ENCODE results near the gene MTG2. TPM values are rescaled to one million over a fixed set of nuclear protein-coding genes. Genes with fewer than 3 reads are reported as not detected.

MTG2 gene
- total RNA-seq, 1 donor from 2014 or later, result 25.2 TPM

DNA sequence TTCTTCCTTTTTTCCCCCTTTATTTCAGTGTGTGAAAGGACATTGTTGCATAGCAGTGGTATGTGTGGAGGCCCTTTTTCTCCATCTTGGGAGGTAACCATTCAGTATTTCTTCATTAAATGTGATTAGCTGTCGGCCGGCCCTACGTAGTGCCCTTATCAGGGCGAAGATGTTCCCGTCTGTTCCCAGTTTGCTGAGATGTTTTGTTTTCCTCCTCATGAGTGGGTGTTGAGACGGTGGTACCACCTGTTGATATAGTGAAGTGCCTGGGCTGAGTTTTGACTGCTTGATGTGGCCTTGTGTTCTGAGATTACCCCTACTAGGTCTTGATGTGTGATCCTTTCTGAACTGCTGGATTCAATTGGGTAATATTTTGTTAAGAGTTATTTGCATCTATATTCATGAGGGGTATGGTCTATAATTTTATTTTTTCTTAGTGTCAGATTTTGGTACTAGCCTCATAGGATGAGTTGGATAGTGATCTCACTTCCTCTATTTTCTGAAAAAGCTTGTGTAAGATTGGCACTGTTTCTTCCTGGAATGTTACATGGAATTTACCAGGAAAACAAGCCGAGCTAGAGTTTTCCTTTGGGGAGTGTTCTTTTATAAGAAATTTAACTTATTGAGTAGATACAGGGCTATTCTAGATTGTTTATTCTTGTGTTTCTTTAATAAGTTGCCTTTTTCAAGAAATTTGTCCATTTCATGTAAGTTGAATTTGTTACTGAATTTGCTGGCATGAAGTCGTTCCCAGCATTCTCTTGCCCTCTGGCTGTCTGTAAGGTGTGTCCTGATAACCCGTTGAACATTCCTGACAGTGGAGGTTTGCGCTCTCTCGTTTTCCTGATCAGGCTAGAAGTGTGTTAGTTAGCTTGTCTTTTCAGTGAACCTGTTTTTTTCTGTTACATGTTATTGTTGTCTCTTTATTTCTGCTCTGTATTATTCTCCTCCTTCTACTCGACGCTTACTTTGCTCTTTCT is 4.3 kb downstream of the MTG2 start:
- DNase-seq (ENCODE audit: low read depth), result no peak

DNA sequence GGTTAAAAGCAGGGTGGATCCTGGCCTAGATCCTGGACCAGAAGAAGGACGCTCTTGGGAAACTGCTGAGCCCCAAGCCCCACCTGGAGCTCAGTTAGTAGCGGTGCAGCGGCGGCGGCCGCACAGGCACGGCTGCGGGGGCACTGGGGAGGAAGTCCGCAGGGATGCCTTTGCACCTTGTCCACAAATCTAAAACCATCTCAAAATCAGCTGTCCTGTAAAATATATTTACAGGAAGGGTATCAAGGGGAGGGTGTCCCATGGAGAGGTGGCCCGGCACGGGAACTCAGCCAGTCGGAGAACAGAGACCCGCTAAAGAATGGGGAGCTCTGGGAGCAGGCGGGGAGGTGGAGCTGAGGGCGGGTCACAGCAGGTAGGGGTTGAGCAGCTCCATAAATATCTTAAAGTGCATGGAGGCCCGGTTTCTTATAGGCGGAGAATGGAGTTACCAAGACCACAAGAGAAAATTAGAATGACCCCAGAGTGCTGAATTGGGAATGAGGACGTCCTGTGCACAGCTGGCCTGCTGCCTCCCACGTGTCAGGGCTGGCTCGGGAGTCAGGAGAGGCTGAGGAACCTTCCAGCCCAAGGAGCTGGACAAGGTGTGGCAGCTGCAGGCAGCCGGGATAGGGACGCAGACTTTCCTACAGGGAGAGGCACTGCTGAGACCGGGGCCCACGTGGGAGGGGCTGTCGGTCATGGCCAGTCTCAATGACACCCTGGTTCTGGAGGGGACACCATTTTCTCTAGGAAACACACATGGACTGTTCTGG is 8.0 kb downstream of the MTG2 start:
- DNase-seq (ENCODE audit: low read depth), result no peak

DNA sequence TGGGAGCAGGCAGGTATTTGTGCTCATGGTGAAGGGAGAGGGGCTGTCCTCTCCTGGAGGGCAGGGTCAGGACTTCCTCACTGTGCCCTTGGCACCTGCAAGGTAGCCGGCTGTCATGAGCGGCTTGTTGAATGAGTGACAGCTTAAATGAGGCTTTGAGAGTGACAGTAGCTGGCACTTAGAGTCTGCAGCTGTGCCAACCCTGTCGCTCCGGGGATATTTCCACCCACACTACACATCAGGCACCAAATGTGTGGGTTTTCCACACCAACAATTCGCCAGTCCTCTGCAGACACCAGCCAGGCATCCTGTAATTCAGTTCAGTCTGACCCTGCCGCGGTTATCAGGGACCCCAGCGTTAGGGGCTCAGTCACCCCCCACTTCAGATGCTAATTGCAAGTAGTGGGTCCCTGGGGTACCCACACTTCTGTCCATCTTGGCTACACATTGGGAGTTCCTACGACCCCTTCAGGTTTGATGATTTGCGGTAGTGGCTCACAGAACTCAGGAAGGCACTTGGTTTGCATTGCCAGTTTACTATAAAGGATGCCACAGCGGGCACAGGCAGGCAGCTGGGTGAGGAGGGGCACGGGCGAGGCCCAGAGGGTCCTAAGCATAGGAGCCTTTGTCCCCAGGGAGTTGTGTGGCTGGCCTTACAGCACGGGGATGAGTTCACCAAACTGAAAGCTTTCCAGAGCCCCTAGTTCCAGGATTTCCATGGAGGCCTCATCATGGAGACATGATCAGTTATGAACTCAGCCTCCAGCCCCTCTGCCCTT is 9.1 kb downstream of the MTG2 start:
- no peak for DNase-seq (ENCODE audit: low read depth)

DNA sequence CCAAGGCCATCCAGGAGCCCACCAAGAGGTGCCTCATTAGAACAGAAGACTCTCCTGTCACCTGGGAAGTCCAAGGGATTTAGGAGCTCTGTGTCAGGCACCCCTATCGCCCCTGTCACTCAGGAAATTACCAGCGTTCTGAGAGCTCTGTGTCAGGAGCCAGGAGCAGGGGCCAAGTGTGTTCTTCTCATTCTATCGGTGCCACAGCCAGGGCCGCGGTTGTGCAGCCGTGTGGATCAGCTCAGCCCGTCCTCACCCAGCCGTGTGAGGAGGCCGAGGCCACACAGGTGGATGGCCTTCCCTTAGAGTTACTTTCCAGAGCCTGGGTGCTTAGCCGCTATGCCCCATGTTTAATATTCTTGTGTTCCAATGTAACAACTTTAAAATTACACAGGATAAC is 9.8 kb downstream of the MTG2 start:
- no peak for DNase-seq (ENCODE audit: low read depth)

DNA sequence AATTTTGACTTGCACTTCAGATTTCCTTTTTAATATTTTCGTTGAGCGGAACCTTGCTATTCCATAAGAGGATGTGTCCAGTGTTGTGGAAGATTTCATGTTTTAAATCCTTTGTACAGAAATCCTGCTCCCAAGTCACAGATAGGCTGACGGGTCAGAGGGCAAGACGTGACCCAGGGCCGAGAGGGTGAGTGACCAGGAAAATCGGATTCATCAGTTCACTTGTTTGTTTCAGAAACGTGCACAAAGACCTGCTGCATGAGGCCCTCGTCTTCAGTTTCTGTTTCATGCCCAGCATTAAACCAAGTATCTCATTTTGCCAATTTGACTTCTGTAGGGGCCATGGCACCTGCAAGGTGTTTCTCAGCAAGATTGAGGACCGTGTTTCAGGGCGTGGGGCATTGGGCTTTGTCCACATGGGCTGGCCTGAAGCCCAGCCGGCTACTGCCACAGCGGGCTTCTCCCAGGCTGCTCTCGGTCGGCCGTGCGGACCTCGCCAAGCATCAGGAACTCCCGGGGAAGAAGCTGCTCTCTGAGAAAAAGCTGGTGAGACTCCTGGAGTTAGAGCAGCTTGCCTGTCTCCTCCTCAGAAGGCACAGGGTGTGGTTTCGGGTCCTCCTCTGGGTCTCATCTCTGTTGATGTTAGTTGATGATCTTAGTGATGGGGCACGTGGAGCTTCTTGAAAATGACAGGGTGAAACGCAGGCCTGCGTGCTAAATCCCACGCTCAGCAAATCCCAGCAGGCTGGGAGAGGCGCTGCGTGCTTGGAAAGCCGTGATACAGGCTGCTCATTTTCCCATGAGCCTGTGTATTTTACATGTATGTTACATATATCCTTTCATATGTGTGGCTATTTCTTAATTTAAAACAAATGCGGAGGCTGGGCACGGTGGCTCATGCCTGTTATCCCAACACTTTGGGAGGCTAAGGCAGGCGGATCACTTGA is 10.5 kb downstream of the MTG2 start:
- DNase-seq (ENCODE audit: low read depth), result no peak

DNA sequence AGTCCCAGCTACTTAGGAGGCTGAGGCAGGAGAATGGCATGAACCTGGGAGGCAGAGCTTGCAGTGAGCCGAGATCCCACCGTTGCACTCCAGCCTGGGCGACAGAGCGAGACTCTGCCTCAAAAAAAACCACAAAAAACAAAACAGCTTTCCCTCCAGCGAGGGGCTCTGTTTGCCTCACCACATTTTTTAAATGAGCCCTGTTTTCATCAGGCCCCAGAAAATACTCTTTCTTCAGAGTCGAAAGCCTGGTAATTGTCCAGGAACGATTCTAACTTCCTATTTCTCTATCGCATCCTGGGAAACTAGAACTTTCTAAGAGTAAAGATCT is 12.2 kb downstream of the MTG2 start:
- DNase-seq (ENCODE audit: low read depth), result no peak

DNA sequence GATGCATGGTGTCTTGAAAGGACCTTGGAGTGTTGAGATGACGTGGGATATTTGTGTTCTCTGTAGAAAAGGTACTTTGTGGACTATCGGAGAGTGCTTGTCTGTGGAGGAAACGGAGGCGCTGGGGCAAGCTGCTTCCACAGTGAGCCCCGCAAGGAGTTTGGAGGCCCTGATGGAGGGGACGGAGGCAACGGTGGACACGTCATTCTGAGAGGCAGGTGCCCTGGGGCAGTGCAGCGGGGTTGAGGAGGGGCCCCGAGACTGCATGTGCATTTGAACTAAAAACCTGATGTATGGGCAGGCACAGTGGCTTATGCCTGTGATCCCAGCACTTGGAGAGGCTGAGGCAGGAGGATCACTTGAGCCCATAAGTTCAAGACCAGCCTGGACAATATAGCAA is 12.9 kb downstream of the MTG2 start:
- no peak for DNase-seq (ENCODE audit: low read depth)

DNA sequence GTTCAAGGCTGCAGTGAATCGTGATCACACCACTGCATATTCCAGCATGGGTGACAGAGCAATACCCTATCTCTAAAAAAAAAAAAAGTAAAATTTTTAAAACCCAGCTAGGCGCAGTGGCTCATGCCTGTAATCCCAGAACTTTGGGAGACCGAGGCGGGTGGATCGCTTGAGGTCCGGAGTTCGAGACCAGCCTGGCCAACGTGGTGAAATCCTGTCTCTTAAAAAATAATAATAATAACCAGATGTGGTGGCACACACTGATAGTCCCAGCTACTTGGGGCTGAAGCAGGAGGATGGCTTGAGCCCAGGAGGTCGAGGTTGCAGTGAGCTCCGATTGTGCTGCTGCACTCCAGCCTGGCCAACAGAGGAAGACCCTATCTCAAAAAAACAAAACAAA is 13.5 kb downstream of the MTG2 start:
- DNase-seq (ENCODE audit: low read depth), result no peak

DNA sequence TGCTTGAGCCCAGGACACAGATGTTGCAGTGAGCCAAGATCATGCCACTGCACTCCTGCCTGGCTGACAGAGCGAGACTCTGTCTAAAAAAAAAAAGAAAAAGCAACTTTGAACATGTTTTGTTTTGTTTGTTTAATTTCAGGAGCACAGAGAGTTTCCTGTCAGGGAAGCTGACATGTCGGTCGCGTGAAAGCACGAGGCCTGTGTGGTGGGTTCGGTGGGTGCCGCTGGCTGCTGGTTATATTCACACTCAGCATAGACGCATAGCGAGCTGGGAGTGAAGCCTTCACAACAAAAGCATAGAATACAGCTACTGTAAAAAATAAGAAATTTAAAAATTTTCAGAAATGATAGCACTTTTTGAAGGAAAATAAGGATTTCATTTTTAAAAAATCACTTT is 14.5 kb downstream of the MTG2 start:
- no peak for DNase-seq (ENCODE audit: low read depth)

DNA sequence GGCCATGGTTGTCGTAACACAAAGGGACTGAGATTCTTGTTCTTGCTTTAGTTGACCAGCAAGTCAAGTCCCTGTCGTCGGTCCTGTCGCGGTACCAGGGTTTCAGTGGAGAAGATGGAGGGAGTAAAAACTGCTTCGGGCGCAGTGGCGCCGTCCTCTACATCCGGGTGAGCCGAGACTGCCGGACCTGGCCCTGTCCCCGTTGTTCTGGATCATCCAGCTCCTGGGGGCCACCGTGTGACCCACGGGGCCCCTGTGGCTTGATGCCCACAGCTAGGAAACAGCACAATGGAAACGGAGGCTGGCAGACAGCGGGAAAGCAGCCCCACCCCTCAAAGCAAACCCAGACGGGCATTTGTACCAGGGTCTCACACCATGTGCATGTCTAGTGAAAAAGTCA is 15.0 kb downstream of the MTG2 start:
- DNase-seq (ENCODE audit: low read depth), result no peak

DNA sequence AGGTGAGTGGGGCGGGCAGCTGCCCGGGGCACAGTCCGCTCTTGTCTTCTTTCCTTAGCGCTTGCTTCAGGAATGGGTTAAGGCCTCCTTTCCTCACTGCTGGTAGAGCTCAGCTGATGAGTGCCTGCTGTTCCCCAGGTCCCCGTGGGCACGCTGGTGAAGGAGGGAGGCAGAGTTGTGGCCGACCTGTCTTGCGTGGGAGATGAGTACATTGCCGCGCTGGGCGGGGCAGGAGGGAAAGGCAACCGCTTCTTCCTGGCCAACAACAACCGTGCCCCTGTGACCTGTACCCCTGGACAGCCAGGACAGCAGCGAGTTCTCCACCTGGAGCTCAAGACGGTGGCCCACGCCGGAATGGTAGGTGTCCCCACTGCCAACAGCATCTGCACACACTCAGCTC is 15.7 kb downstream of the MTG2 start:
- DNase-seq (ENCODE audit: low read depth), result no peak

DNA sequence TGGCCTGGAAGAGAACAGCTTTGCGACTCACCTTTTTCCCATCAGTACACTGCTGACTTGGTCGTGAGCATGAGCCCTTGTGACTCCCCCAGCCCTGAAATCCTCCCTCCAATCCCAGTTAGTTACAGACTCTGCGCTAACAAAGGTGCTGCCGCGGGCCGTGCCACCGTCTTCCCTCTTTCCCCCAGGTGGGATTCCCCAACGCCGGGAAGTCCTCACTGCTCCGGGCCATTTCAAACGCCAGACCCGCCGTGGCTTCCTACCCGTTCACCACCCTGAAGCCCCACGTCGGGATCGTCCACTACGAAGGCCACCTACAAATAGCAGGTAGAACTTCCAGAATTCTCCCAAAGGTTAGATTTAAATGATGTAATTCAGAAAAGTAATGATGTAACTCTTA is 16.1 kb downstream of the MTG2 start:
- DNase-seq (ENCODE audit: low read depth), result no peak

DNA sequence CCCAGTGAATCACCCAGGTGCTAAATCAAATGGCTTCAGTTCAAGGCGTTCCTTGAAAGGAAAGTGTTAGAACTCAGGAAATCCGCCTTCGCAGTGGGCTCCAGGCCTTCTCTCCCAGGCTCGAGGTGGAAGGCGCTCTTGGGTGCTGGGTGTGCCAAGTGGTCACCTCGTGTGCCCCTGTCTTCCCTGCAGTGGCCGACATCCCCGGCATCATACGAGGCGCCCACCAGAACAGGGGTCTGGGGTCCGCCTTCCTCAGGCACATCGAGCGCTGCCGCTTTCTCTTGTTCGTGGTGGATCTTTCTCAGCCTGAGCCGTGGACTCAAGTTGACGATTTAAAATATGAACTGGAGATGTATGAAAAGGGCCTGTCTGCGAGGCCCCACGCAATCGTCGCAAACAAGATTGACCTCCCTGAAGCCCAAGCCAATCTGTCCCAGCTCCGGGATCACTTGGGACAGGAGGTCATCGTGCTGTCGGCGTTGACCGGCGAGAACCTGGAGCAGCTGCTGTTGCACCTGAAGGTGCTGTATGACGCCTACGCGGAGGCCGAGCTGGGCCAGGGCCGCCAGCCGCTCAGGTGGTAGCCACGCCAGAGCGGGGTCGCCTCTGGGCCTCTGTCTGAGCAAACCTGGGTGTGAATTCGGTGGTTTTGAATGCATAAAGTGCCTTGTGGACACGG is 17.8 kb downstream of the MTG2 start:
- DNase-seq (ENCODE audit: low read depth), result no peak

DNA sequence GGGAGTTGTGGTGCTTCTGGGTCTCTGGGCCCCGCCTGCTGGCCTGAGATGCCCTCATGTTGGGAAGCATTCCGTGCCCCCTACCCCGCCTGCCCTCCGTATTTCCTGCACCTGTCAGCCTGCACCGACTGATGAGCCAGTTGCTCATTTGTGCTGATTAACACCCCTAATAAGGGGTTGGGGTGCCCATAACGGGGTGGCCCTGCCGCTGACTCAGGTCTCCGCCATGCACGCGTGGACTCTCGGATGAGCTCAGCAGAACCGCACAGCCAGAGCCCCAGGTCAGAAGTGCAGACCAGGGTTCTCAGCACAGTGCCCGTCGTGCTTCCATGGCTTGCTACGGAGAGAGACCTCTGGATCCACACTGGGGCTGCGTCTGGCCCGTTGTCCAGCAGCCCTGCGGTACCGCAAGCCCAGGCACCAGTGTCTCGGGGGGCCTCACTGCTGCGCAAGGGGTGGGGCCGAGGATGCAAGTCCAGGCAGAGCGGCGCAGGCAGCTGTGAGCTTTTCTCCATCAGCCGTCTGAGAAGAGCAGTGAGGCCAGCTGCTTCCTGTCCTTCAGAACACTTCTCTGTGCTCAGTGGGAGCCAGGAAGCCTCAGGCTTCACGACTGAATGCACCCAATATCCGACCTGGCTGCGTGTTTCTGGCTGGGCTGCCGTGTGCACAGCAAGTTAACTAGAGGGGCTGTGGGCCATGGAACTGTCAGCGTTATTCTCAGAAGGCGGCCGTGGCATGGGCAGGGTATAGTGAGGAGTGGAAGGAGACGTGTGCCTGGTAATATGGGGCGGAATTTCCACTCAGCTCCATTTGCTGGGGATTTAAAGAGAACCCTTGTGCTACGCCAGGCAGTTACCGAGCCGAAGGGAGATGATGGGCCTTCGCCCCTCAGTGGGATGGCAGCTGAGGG is 18.6 kb downstream of the MTG2 start:
- no peak for DNase-seq (ENCODE audit: low read depth)

DNA sequence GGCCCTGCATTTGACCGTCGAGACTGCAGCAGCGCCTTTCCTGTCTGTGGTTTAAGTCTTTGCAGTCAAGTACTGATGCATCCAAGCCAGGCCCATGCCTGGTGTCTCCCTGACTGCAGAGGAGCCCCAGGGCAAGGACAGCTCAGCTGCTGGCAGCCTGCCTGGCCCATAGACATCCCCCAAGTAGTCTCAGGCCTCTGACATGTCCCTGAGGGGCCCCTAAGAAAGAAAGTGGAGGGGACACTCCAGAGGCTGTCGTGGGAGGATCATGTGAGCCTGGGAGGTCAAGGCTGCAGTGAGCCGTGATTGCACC is 19.2 kb downstream of the MTG2 start:
- no peak for DNase-seq (ENCODE audit: low read depth)

DNA sequence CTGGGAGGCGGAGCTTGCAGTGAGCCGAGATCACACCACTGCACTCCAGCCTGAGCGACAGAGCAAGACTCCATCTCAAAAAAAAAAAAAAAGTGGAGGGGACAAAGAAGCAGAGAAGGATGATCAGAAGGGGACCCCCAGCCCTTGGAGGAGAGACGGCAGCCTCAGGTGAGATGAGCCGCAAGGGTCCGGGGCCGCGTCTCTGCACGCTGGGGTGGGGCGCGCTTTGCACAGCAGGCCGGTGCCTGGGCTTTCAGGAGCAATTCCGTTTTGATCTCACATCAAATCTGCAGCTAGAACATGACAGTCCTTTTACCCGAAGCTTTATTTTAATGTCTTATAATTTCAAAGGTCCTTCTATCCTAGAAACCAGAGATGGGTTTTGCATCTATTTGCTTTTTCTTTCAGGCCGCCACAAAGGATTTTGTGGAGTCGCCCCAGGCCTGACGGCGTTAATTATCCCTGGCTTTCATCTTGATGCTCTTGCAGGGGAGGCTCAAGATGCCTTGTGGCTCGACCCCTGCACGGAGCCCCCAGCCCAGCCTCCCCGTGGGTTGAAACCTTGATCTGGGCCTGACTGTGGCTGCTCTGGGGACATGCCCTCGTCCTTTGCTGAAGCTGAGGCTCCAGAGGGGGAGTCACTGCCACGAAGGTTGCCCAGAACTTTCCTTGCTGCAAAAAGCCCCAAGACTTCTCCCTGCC is 20.0 kb downstream of the MTG2 start:
- no peak for DNase-seq (ENCODE audit: low read depth)

DNA sequence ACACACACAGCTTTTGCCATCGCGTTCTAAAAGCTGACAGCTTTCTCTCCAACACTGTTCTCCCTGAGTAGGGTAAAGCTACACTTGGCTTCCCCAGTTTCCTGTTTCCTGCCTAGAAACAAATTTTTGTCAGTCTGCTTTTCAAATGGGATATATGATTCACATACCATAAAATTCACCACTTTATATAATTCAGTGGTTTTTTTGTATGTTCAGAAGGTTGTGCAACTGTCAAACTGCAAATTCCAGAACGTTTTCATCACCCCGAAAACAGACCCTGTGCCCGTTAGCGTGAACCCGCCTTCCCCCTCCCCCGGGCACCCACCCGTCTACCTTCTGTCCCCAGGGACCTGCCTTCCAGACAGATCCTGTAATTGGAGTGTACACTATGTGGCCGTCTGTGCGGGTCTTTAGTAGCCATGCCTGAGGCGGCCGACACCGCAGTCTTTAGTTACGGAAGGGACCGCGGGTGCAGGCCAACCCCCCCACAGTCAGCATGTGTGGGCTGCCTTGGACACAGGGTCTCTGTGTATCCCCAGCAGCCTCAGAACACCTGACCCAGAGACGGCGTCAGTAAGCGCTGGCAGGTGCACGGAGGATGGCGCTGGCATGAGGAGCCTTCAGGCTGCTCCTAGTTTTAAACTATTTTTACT is 20.7 kb downstream of the MTG2 start:
- no peak for DNase-seq (ENCODE audit: low read depth)

DNA sequence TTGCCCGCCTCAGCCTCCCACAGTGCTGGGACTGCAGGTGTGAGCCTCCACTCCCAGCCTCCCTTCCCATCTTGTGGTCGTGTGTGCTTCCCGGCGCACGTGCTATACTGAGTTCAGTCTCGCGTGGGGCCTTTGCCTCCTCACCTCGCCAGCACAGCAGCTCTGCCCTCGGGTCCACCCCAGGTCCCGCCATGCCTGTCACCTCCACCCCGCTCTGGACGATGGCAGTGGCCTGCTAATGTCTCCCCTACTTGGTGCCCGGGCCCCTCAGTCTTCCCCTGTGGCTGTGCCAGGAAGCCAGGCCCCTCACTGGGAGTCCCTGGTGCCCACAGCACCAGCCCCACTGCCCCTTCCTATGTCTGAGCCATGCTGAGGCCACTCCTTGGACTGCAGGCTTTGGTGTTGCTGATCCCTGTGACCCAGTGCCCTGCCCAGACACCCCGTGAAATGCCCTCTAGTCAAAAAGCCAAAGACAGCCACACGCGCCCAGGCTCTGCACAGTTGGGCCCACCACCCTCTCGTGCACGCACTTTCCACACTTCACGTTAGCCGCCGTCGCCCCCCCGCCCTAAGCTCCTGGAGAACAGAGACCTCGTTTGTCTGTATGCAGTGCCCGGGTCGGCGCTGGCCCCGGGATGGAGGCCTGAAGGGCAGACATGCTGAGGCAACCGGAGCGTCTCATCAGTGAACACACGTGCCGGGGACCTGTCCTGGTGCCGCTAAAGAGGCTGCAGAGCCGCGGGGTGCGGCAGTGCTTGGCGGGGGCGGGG is 23.0 kb downstream of the MTG2 start:
- no peak for DNase-seq (ENCODE audit: low read depth)
